Thoracic aorta (tissue), 2 donors: ENCODE data around the gene ERN1. TPM values are rescaled to one million over a fixed set of nuclear protein-coding genes. Genes with fewer than 3 reads are reported as not detected.

Experiments
- ATAC-seq: fragments of 150-250 bp; one replicate; pipeline ENCODE4 v1.8.0; 2017; ENCODE audit warnings: low read depth; ENCODE audit not compliant: insufficient number of reproducible peaks, low FRiP score
- DNase-seq: peaks from one replicate; pipeline ENCODE4 v3.0.0-alpha.2; 2020; ENCODE audit warnings: low spot score
- H3K27ac ChIP-seq, 2 donors: fragments of 200-600 bp; sonication (generic); 1 replicate in 1 of 2; 2 replicates in 1 of 2; pipeline ENCODE4 v1.5.1; 2016; ENCODE audit warnings: mild to moderate bottlenecking in 2 of 2, moderate library complexity in 2 of 2
- H3K27me3 ChIP-seq: fragments of 200-600 bp; sonication (generic); replicated peaks from 2 replicates; pipeline ENCODE4 v1.6.0; 2016; ENCODE audit warnings: mild to moderate bottlenecking; ENCODE audit not compliant: insufficient read depth
- H3K36me3 ChIP-seq: fragments of 200-600 bp; sonication (generic); one replicate; pipeline ENCODE4 v1.5.1; 2016
- H3K4me1 ChIP-seq, 2 donors: fragments of 200-600 bp; sonication (generic); 1 replicate in 1 of 2; 2 replicates in 1 of 2; pipeline versions ENCODE4 v1.5.1 to v1.6.0; 2016; ENCODE audit warnings: low read depth in 2 of 2, mild to moderate bottlenecking in 1 of 2; ENCODE audit not compliant: control insufficient read depth in 1 of 2
- H3K4me3 ChIP-seq: fragments of 200-600 bp; sonication (generic); 2 replicates; pipeline ENCODE4 v1.5.1; 2016; ENCODE audit warnings: mild to moderate bottlenecking
- H3K9me3 ChIP-seq: fragments of 200-600 bp; sonication (generic); 2 replicates; pipeline ENCODE4 v1.5.1; 2016
- total RNA-seq, 2 donors: library from RNA; depleted of rRNA; stranded (reverse); fragments of >200 nt; gene quantifications; one replicate each; pipeline versions ENCODE4 v1.1.0 to v1.2.3, GENCODE V29; 2016
- TF ChIP-seq, protein P1 (sequence below): fragments of 200-600 bp; sonication (generic); IDR thresholded peaks from one replicate; pipeline ENCODE4 v1.5.1; 2019; ENCODE audit warnings: antibody characterized with exemption

Gene ERN1
- total RNA-seq, 2 donors from 2014 or later = 13.0 to 22.7 TPM

DNA sequence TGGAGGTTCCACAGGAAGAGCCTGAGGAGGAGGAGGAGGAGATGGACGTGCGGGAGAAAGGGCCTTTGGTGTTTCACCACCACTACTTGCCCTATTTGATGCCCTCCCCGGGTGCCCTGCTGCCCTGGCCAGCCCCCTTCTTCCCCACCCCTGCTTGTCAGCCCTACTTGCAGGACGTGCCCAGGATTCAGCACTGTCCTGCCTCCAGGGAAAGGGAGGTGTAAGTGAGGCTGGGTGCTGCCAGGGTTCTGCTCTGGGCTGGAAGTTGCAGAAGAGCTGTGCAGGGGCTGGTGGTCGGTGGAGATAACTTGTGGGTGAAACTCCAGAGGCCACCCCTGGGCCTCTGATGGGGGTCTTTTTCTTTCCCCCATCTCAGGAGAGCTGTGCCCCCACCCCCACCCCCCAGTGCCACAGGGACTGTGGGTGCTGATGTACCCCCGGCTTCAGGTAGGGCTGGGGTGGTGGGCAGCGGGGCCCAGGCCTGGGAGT lies 128.8 kb downstream of the ERN1 start:
- Histone ChIP-seq H3K27me3 (no peaks in the 10 kb centered on the region), H3K9me3 (no peaks in the 10 kb centered on the region), H3K27ac (no peak overlapping the region), H3K4me1 (peaks cover 2 to 15% of the 10 kb centered on the region in 2 donors), H3K4me3 (no peak overlapping the region), H3K36me3 (no peaks in the 10 kb centered on the region)
- TF ChIP-seq, protein P1, sequence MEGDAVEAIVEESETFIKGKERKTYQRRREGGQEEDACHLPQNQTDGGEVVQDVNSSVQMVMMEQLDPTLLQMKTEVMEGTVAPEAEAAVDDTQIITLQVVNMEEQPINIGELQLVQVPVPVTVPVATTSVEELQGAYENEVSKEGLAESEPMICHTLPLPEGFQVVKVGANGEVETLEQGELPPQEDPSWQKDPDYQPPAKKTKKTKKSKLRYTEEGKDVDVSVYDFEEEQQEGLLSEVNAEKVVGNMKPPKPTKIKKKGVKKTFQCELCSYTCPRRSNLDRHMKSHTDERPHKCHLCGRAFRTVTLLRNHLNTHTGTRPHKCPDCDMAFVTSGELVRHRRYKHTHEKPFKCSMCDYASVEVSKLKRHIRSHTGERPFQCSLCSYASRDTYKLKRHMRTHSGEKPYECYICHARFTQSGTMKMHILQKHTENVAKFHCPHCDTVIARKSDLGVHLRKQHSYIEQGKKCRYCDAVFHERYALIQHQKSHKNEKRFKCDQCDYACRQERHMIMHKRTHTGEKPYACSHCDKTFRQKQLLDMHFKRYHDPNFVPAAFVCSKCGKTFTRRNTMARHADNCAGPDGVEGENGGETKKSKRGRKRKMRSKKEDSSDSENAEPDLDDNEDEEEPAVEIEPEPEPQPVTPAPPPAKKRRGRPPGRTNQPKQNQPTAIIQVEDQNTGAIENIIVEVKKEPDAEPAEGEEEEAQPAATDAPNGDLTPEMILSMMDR = no peak
- ATAC-seq (no peak), DNase-seq (no peak)

DNA sequence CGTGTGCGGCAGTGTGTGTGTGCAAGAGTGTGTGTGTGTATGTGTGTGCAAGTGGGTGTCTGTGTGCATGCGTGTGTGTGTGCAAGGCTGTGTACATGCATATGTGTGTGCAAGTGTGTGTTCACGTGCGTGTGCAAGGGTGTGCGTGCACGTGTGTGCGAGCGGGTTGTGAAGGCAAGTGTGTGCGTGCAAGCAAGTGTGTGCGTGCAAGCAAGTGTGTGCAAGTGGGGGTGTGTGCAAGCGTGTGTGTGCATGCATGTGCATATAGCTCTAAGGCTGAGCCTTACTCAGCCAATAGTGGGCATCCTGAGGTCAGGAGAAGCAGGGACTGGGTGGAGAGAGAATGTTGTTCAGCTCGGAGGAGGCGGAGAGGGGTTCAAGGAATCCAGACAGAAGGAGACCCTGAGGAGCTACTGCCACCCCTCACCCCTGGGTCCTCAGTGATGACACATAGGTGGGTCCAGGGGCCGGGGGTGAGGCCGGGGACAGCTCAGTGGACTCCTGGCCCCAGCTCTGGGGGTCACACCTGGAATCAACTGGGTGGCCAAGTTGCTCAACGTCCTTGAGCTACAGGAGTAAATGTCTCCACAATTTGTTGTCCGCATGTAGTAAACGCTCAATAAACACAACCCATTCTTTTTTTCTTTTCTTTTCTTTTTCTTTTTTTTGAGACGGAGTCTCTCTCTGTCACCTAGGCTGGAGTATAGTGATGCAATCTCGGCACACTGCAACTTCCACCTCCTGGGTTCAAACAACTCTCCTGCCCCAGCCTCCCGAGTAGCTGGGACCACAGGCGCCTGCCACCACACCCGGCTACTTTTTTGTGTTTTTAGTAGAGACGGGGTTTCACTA lies 130.0 kb downstream of the ERN1 start:
- H3K27ac ChIP-seq = no peak overlapping the region
- no peaks in the 10 kb centered on the region for H3K36me3 ChIP-seq
- ATAC-seq = no peak
- H3K4me1 ChIP-seq = peaks cover 2 to 15% of the 10 kb centered on the region in 2 donors
- no peaks in the 10 kb centered on the region for H3K9me3 ChIP-seq
- DNase-seq = no peak
- no peak overlapping the region for H3K4me3 ChIP-seq
- TF ChIP-seq, protein P1 = no peak
- no peaks in the 10 kb centered on the region for H3K27me3 ChIP-seq

DNA sequence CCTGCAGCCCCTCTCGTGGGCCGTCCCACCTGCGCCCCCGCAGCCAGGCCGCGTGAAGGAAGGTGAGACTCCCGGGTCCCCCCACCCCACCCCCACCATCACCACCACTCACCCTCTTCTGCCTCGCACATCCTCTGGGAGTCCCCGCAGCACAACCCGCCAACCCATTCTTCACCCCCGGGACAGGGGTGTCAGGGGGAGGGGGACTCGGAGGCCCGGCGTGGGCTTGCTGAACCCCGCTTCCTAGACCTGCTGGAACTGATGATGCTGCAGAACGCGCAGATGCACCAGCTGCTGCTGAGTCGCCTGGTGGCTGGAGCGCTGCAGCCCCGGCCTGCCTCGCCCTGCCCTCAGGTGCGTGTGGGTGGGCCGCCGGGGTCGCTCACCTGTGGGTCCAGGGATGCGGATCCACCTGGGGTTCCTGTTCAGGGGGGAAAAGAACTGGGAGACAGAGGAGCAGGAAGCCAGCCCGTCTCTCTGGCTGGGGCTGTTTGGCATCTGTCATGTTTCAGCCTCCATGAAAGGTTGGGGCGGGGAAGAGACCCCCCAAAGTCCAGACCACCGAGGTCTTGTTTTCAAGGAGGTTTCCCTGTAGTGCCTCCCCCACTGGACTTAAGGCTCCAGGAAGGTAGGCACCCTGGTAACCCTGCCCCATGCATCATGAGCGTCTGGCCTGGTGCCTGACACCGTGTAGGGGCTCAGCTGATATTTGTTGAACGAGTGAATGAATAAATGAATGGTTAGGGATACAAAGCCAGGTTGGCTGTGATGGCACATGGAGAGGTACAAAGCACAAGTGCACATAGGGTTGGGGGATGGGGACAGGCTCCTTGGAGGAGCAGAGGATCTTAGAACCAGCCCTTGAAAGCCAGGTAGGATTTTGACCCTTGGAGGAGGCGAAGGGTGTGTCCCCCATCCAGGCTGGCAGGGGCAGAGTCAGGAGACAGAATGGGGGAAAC lies 130.9 kb downstream of the ERN1 start:
- no peaks in the 10 kb centered on the region for H3K36me3 ChIP-seq
- TF ChIP-seq, protein P1 = no peak
- ATAC-seq = no peak
- DNase-seq = no peak
- H3K27me3 ChIP-seq = no peaks in the 10 kb centered on the region
- no peak overlapping the region for H3K27ac ChIP-seq
- H3K4me1 ChIP-seq = peaks cover 2 to 15% of the 10 kb centered on the region in 2 donors
- H3K4me3 ChIP-seq = peak overlapping the region; percentile 73
- H3K9me3 ChIP-seq = no peaks in the 10 kb centered on the region

DNA sequence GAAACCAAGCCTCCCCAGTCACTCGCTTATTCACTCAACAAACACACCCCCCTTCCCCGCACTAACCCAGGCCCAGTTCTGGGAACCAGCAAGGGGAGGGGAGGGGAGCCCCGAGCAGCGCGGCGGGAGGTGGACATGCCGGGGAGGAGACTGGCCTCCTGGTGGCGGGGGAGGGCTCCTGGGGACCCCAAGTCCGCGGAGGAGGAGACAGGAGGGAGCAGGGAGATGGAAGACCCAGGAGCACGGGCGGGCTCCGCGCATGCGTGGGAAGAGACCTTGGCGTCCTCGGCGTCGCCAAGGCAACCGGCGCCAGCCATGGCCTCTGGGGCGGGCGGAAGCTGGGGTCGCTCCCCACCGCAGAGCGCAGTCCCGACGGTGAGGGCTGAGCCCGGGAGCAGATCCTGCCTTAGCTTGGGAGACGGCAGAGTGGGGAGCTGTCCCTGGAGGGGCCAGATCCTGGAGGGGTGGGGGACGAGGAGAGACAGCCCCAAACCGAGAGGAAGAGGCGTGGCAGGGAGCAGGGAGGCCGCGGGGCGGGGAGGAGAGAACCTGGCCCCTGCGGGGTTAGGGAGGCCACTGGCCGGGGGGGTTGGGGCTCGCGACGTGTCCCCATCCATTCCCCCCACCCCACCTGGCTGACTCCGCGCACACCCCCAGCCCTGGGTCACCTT lies 131.8 kb downstream of the ERN1 start, which contains the start of gene PRR29:
PRR29 (plus strand) TSS at position 302 of the 671 bp plus-strand sequence; CDS start at position 316, 14 bp downstream.
- Histone ChIP-seq H3K36me3 (no peaks in the 10 kb centered on the region), H3K9me3 (no peaks in the 10 kb centered on the region), H3K27ac (no peak within 1 kb of the TSS), H3K4me1 (peaks cover 2 to 15% of the 10 kb centered on the region in 2 donors), H3K27me3 (no peaks in the 10 kb centered on the region), H3K4me3 (peak within 1 kb of the TSS; percentile 73)
- ATAC-seq (no peak), DNase-seq (no peak)
- TF ChIP-seq, protein P1 = no peak
